Measurements from ENCODE around the gene CFAP161. TPM values are rescaled to one million over a fixed set of nuclear protein-coding genes. Genes with fewer than 3 reads are reported as not detected.
"Not testable (repeated sequence)": the region's sequence is repeated elsewhere in the genome, so short reads cannot be mapped to it uniquely, and the experiment has no call there.

The CFAP161 gene
- total RNA-seq, 5 donors from 2014 or later (not counting 1 experiment from before 2014, with no cell fraction given) = 0.35 TPM; not detected in 4

DNA sequence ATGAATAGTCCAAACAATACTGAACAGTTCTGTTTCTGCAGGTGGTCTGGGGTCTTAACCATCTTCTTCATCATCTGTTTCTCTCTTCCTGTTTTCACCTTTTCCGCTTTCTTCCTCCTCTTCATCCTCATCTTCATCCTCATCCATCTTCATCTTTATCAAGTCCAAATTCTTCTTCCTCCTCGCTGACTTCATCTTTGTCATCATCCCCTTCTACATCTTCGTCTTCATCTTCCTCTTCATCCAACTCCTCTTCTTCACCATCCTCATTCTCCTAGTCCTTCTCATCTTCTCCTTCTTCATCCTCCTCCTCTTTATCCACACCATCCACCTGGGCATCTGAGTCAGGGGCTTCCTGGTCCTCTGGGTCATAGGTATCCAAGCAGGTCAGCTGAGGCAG, 16.5 kb upstream of the CFAP161 start:
- Mint-ChIP-seq H3K27ac (no peak overlapping the region), H3K4me3 (no peak overlapping the region), H3K36me3 (no peaks in the 10 kb centered on the region), H3K27me3 (peaks cover 31 to 34% of the 10 kb centered on the region in 2 donors), H3K9me3 (no peaks in the 10 kb centered on the region), H3K4me1 (peaks cover 0 to 4% (median 4%) of the 10 kb centered on the region in 3 donors)
- CTCF ChIA-PET = no interaction called here
- DNase-seq (no peak), ATAC-seq (replicated peaks in 1 of 4) (no peak)
- no peaks in the 10 kb centered on the region for H3K36me3 ChIP-seq (ENCODE audit: control insufficient read depth in 2 of 2, extremely low read depth in 1 of 2, insufficient read depth in 1 of 2, low read length in 1 of 2)
- H3K4me1 ChIP-seq (ENCODE audit: control insufficient read depth in 1 of 2, extremely low read depth in 1 of 2, insufficient read depth in 2 of 2, low read length in 2 of 2) = peaks cover 0 to 2% of the 10 kb centered on the region in 2 experiments
- POLR2A ChIA-PET = interaction anchor here in 1 of 2 donors (0.7 kb wide), 1 partner anchor 583 kb away, joined by 3 read pairs; no protein-coding TSS in a partner anchor
- H3K27me3 ChIP-seq (replicated peaks in 1 of 2; ENCODE audit: control insufficient read depth in 2 of 2, extremely low read depth in 1 of 2, insufficient read depth in 2 of 2, low read length in 1 of 2) = peaks cover 3 to 11% of the 10 kb centered on the region in 2 experiments
- H3K27ac ChIP-seq (ENCODE audit: low read length) = no peak overlapping the region
- H3K4me3 ChIP-seq (ENCODE audit: control insufficient read depth in 1 of 2, extremely low read depth in 1 of 2, low read length in 1 of 2) = no peak overlapping the region
- H3K9me3 ChIP-seq = no peaks in the 10 kb centered on the region
- WGBS (ENCODE audit: insufficient coverage) = 83% methylated on average over 3 of the region's 3 CpGs

- Mint-ChIP-seq H3K9me3 (no peaks in the 10 kb centered on the region), H3K4me1 (peaks cover 0 to 4% (median 4%) of the 10 kb centered on the region in 3 donors), H3K4me3 (no peak overlapping the region), H3K27me3 (peaks cover 34 to 37% of the 10 kb centered on the region in 2 donors), H3K27ac (no peak overlapping the region), H3K36me3 (no peaks in the 10 kb centered on the region)
- H3K9me3 ChIP-seq = no peaks in the 10 kb centered on the region
- ATAC-seq (replicated peaks in 1 of 4) (no peak), DNase-seq (no peak)
- ChIA-PET POLR2A (no interaction called here), CTCF (no interaction called here)
- H3K27me3 ChIP-seq (replicated peaks in 1 of 2; ENCODE audit: control insufficient read depth in 2 of 2, extremely low read depth in 1 of 2, insufficient read depth in 2 of 2, low read length in 1 of 2) = peaks cover 3 to 10% of the 10 kb centered on the region in 2 experiments
- H3K4me3 ChIP-seq (ENCODE audit: control insufficient read depth in 1 of 2, extremely low read depth in 1 of 2, low read length in 1 of 2) = no peak overlapping the region
- peaks cover 0 to 2% of the 10 kb centered on the region in 2 experiments for H3K4me1 ChIP-seq (ENCODE audit: control insufficient read depth in 1 of 2, extremely low read depth in 1 of 2, insufficient read depth in 2 of 2, low read length in 2 of 2)
- H3K36me3 ChIP-seq (ENCODE audit: control insufficient read depth in 2 of 2, extremely low read depth in 1 of 2, insufficient read depth in 1 of 2, low read length in 1 of 2) = no peaks in the 10 kb centered on the region
- 46% methylated on average over 23 of the region's 42 CpGs for WGBS (ENCODE audit: insufficient coverage)
- H3K27ac ChIP-seq (ENCODE audit: low read length) = no peak overlapping the region
Measured at GRCh38 chr15:81118361-81118760, 15.7 kb upstream of the CFAP161 start.

DNA sequence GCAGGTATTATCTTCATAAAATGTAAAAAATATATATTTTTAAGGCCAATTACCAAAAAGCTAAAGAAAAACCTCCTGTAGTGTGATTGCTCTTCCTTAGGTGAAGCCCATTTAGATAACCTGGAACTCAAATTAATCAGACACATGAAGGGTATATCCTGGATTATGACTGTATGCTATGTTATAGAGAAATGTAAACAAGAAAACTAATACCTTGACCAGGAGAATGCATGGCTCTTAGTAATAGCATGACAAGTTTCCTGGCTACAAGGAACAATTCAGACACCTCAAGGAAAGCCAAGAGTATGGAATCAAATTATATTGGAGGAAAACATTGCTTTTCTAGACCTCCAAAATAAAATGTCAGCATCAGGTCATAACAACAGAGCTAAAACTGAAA, 14.0 kb upstream of the CFAP161 start:
- H3K27ac Mint-ChIP-seq = no peak overlapping the region
- DNase-seq (no peak), ATAC-seq (replicated peaks in 1 of 4) (no peak)
- H3K36me3 ChIP-seq (ENCODE audit: control insufficient read depth in 2 of 2, extremely low read depth in 1 of 2, insufficient read depth in 1 of 2, low read length in 1 of 2) = no peaks in the 10 kb centered on the region
- POLR2A ChIA-PET = no interaction called here
- H3K27me3 ChIP-seq (replicated peaks in 1 of 2; ENCODE audit: control insufficient read depth in 2 of 2, extremely low read depth in 1 of 2, insufficient read depth in 2 of 2, low read length in 1 of 2) = peaks cover 3 to 6% of the 10 kb centered on the region in 2 experiments
- H3K4me1 ChIP-seq (ENCODE audit: control insufficient read depth in 1 of 2, extremely low read depth in 1 of 2, insufficient read depth in 2 of 2, low read length in 2 of 2) = peaks cover 0 to 2% of the 10 kb centered on the region in 2 experiments
- H3K4me3 ChIP-seq (ENCODE audit: control insufficient read depth in 1 of 2, extremely low read depth in 1 of 2, low read length in 1 of 2) = no peak overlapping the region
- H3K4me1 Mint-ChIP-seq = peaks cover 0 to 4% (median 4%) of the 10 kb centered on the region in 3 donors
- no peak overlapping the region for H3K4me3 Mint-ChIP-seq
- no peak overlapping the region for H3K27ac ChIP-seq (ENCODE audit: low read length)
- CTCF ChIA-PET = no interaction called here
- H3K9me3 ChIP-seq = no peaks in the 10 kb centered on the region
- H3K27me3 Mint-ChIP-seq = peaks cover 41 to 42% of the 10 kb centered on the region in 2 donors
- H3K36me3 Mint-ChIP-seq = no peaks in the 10 kb centered on the region
- H3K9me3 Mint-ChIP-seq = no peaks in the 10 kb centered on the region

- no peak overlapping the region for H3K27ac ChIP-seq (ENCODE audit: low read length)
- ChIA-PET CTCF (no interaction called here), POLR2A (no interaction called here)
- no peak for ATAC-seq (replicated peaks in 1 of 4)
- Mint-ChIP-seq H3K4me3 (no peak overlapping the region), H3K27me3 (peaks cover 38 to 61% of the 10 kb centered on the region in 2 donors), H3K36me3 (peaks cover 13% of the 10 kb centered on the region), H3K27ac (no peak overlapping the region), H3K9me3 (peaks cover 0 to 16% (median 5%) of the 10 kb centered on the region in 3 donors), H3K4me1 (no peaks in the 10 kb centered on the region)
- DNase-seq = no peak
- peaks cover 0 to 4% of the 10 kb centered on the region in 2 experiments for H3K27me3 ChIP-seq (replicated peaks in 1 of 2; ENCODE audit: control insufficient read depth in 2 of 2, extremely low read depth in 1 of 2, insufficient read depth in 2 of 2, low read length in 1 of 2)
- no peaks in the 10 kb centered on the region for H3K4me1 ChIP-seq (ENCODE audit: control insufficient read depth in 1 of 2, extremely low read depth in 1 of 2, insufficient read depth in 2 of 2, low read length in 2 of 2)
- no peaks in the 10 kb centered on the region for H3K36me3 ChIP-seq (ENCODE audit: control insufficient read depth in 2 of 2, extremely low read depth in 1 of 2, insufficient read depth in 1 of 2, low read length in 1 of 2)
- WGBS (ENCODE audit: insufficient coverage) = no CpG with 5 or more reads among the region's 3 CpGs
- no peak overlapping the region for H3K4me3 ChIP-seq (ENCODE audit: control insufficient read depth in 1 of 2, extremely low read depth in 1 of 2, low read length in 1 of 2)
- no peaks in the 10 kb centered on the region for H3K9me3 ChIP-seq
Measured at GRCh38 chr15:81126892-81127291, 7.2 kb upstream of the CFAP161 start.

- H3K4me3 ChIP-seq (ENCODE audit: control insufficient read depth in 1 of 2, extremely low read depth in 1 of 2, low read length in 1 of 2); H3K4me1 Mint-ChIP-seq; H3K36me3 Mint-ChIP-seq; ATAC-seq (replicated peaks in 1 of 4); POLR2A ChIA-PET; H3K27ac ChIP-seq (ENCODE audit: low read length); CTCF ChIA-PET; H3K9me3 Mint-ChIP-seq; H3K4me1 ChIP-seq (ENCODE audit: control insufficient read depth in 1 of 2, extremely low read depth in 1 of 2, insufficient read depth in 2 of 2, low read length in 2 of 2); H3K4me3 Mint-ChIP-seq; DNase-seq; H3K36me3 ChIP-seq (ENCODE audit: control insufficient read depth in 2 of 2, extremely low read depth in 1 of 2, insufficient read depth in 1 of 2, low read length in 1 of 2); H3K9me3 ChIP-seq; H3K27ac Mint-ChIP-seq: not testable (repeated sequence)
- H3K27me3 Mint-ChIP-seq = peaks cover 15 to 30% of the 10 kb centered on the region in 2 donors
- H3K27me3 ChIP-seq (replicated peaks in 1 of 2; ENCODE audit: control insufficient read depth in 2 of 2, extremely low read depth in 1 of 2, insufficient read depth in 2 of 2, low read length in 1 of 2) = peaks cover 0 to 30% of the 10 kb centered on the region in 2 experiments
- 27% methylated on average over 3 of the region's 6 CpGs for WGBS (ENCODE audit: insufficient coverage)
Measured at GRCh38 chr15:81141478-81141877, 7.4 kb downstream of the CFAP161 start.

- DNase-seq = no peak
- no peaks in the 10 kb centered on the region for H3K9me3 Mint-ChIP-seq
- H3K4me3 ChIP-seq (ENCODE audit: control insufficient read depth in 1 of 2, extremely low read depth in 1 of 2, low read length in 1 of 2) = no peak overlapping the region
- H3K27ac ChIP-seq (ENCODE audit: low read length) = no peak overlapping the region
- no peak overlapping the region for H3K4me3 Mint-ChIP-seq
- no peaks in the 10 kb centered on the region for H3K36me3 Mint-ChIP-seq
- WGBS (ENCODE audit: insufficient coverage) = 90% methylated on average over 1 of the region's 1 CpG
- no peaks in the 10 kb centered on the region for H3K4me1 ChIP-seq (ENCODE audit: control insufficient read depth in 1 of 2, extremely low read depth in 1 of 2, insufficient read depth in 2 of 2, low read length in 2 of 2)
- no peaks in the 10 kb centered on the region for H3K36me3 ChIP-seq (ENCODE audit: control insufficient read depth in 2 of 2, extremely low read depth in 1 of 2, insufficient read depth in 1 of 2, low read length in 1 of 2)
- H3K9me3 ChIP-seq = no peaks in the 10 kb centered on the region
- H3K27ac Mint-ChIP-seq = no peak overlapping the region
- ATAC-seq (replicated peaks in 1 of 4) = no peak
- H3K27me3 Mint-ChIP-seq = peaks cover 8 to 19% of the 10 kb centered on the region in 2 donors
- CTCF ChIA-PET = no interaction called here
- POLR2A ChIA-PET = no interaction called here
- peaks cover 0 to 25% of the 10 kb centered on the region in 2 experiments for H3K27me3 ChIP-seq (replicated peaks in 1 of 2; ENCODE audit: control insufficient read depth in 2 of 2, extremely low read depth in 1 of 2, insufficient read depth in 2 of 2, low read length in 1 of 2)
- H3K4me1 Mint-ChIP-seq = no peaks in the 10 kb centered on the region
Measured at GRCh38 chr15:81146006-81146405, 11.9 kb downstream of the CFAP161 start.

GRCh38 chr15:81146466-81146865, 12.4 kb downstream of the CFAP161 start:
- peaks cover 8 to 23% of the 10 kb centered on the region in 2 donors for H3K27me3 Mint-ChIP-seq
- Histone ChIP-seq H3K36me3 (ENCODE audit: control insufficient read depth in 2 of 2, extremely low read depth in 1 of 2, insufficient read depth in 1 of 2, low read length in 1 of 2) (no peaks in the 10 kb centered on the region), H3K27ac (ENCODE audit: low read length) (no peak overlapping the region), H3K4me1 (ENCODE audit: control insufficient read depth in 1 of 2, extremely low read depth in 1 of 2, insufficient read depth in 2 of 2, low read length in 2 of 2) (no peaks in the 10 kb centered on the region), H3K27me3 (replicated peaks in 1 of 2; ENCODE audit: control insufficient read depth in 2 of 2, extremely low read depth in 1 of 2, insufficient read depth in 2 of 2, low read length in 1 of 2) (peaks cover 0 to 25% of the 10 kb centered on the region in 2 experiments), H3K9me3 (no peaks in the 10 kb centered on the region), H3K4me3 (ENCODE audit: control insufficient read depth in 1 of 2, extremely low read depth in 1 of 2, low read length in 1 of 2) (no peak overlapping the region)
- ChIA-PET POLR2A (interaction anchor here in 1 of 2 donors (0.6 kb wide), 1 partner anchor 123 kb away, joined by 3 read pairs; no protein-coding TSS in a partner anchor), CTCF (no interaction called here)
- H3K9me3 Mint-ChIP-seq = no peaks in the 10 kb centered on the region
- H3K27ac Mint-ChIP-seq = no peak overlapping the region
- ATAC-seq (replicated peaks in 1 of 4) (no peak), DNase-seq (no peak)
- no peak overlapping the region for H3K4me3 Mint-ChIP-seq
- 50% methylated on average over 1 of the region's 1 CpG for WGBS (ENCODE audit: insufficient coverage)
- no peaks in the 10 kb centered on the region for H3K36me3 Mint-ChIP-seq
- no peaks in the 10 kb centered on the region for H3K4me1 Mint-ChIP-seq

Measured in T-cell (primary cell).